C4-2B (cell line): ENCODE measurements around the gene RHBDF2.

Source experiments
- H3K27ac ChIP-seq: fragments of 450-650 bp; 2 replicates; pipeline ENCODE4 v1.5.1; 2017
- CTCF ChIP-seq: fragments of 450-650 bp; conservative IDR thresholded peaks from 2 replicates; pipeline ENCODE4 v1.5.1; 2017; ENCODE audit warnings: mild to moderate bottlenecking
- ZFX ChIP-seq: fragments of 450-650 bp; IDR thresholded peaks from 2 replicates; pipeline ENCODE4 v1.6.1; 2017

RHBDF2 gene

DNA sequence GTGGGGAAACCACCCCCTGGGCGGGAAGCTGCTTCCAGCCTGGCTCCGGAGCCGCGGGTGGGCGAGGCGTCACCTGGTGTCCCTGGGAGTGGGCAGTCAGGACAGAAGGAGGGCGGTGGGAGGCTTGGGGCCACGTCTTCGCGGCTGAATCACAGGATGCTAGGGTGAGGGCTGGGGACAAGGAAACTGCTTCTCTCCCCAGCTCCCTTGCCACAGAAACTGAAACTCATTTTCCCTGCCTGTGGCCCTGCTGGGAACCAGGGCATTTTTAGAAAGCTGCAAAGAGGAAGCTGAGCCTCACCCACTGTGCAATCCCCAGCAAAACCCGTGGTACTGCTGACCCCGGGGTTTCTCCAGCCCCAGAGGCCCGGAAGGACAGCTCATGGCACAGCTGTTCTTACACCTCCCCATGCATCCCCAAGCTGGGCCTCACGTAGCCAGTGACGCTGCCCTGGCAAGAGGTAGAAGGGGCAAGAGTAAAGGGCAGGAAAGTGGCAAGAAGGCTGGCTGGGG lies 8.2 kb downstream of the RHBDF2 start:
- TF ChIP-seq CTCF: no peak
- no peak for TF ChIP-seq ZFX
- H3K27ac ChIP-seq: no peak overlapping the region

- no peak overlapping the region for H3K27ac ChIP-seq
- TF ChIP-seq CTCF: no peak
- TF ChIP-seq ZFX: no peak
Observed at GRCh38 chr17:76492123-76492988, 8.9 kb downstream of the RHBDF2 start.

DNA sequence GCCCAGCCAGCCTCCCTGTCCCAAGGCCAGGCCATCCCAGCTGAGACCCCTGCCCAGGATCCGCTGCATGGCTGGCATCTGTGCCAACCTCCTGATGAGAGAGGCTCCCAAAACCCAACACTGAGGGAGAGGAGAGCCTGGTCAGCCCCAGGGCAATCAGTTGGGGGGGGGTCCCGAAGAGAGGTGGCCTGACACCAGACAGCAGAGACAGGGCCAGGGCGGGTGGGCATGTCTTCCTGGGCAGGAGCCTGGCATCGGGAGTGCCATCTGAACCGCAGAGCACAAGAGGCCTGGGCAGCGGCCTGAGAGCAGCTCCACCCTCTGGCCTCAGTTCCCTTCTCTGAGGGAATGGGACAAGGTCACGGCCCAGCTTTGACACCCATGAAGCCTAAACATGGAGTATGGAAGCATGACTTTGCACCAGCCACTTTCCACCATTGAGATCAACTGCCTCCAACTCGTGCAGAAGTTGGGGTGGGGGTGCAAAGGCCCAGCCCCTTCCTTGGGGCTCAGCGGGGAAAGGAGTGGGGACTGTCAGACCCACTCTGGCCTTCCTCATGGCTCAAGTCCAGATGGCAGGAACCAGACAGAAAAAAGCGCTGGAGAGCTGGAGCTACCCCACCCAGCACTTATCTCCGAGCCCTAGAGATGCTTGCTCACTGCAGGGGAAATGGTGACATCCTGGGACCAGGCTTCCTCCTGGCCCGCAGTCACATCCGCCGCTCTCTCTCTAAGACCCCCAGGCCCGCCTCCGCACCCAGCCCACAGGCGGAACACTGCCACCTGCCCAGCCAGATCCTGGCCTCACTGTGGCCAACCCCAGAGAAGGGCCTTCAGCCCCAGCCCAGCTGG lies 9.7 kb downstream of the RHBDF2 start:
- H3K27ac ChIP-seq: no peak overlapping the region
- TF ChIP-seq CTCF (no peak), ZFX (no peak)

GRCh38 chr17:76490112-76490710 lies 11.0 kb downstream of the RHBDF2 start:
- TF ChIP-seq CTCF (no peak), ZFX (no peak)
- H3K27ac ChIP-seq: no peak overlapping the region

DNA sequence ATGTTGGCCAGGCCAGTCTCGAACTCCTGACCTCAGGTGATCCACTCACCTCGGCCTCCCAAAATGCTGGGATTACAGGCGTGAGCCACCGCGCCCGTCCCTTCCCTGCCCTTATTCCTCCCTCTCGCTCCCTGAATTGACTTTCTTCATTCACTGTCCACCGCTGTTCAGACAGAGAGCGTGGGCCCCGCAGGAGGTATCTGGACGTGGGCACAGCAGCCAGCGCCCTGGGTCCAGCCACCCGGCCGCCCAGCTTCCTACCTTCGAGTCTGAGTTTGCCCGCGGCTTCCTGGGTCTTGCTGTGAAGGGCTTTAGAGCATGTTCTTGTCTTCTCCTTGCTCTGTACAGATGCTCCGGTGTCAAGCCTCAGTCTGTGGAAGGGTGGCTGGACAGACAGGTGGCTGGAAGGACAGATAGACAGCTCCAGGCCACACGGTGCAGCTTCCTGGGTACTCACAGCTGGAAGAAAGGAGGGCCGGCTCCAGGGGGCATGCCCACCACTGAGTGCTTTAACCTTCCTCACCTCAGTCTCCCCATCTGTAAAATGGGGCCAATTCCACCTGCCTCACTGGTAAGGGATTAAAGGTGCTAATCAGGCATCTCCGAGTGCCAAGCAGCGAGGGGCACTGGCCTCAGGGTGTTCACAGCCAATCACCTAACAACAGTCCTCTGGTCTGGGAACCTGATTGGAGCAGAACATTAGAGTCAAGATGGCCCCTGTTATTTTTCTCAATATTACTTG lies 13.6 kb downstream of the RHBDF2 start:
- H3K27ac ChIP-seq: no peak overlapping the region
- no peak for TF ChIP-seq ZFX
- no peak for TF ChIP-seq CTCF

DNA sequence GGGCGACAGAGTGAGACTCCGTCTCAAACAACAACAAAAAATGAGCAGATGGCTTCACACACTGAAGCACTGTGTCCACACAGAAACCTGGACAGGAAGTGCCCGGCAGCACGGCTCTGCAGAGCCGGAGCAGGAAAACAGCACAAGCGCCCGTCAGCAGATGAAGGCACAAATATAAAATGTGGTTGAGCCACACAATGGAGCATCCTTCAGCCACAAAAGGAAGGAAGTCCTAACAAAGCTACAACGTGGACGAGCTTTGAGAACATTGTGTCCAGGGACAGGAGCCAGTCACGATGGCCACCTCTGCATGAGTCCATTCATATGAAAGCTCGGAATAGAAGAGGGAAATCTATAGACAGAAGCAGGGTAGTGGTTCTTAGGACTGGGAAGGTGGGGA lies 15.7 kb downstream of the RHBDF2 start:
- no peak overlapping the region for H3K27ac ChIP-seq

More for the DNA sequence above, 15.7 kb downstream of the RHBDF2 start:
- no peak for TF ChIP-seq ZFX
- no peak for TF ChIP-seq CTCF
